DOHH2 (cell line): ENCODE data around the gene PDE7B.

Experiments
- H3F3A ChIP-seq: fragments of 200-600 bp; sonication (generic), shearing (Covaris generic); 2 replicates; pipeline ENCODE4 v1.6.0; 2016; ENCODE audit warnings: antibody characterized with exemption, mild to moderate bottlenecking; ENCODE audit not compliant: control insufficient read depth, insufficient read depth
- H3K27ac ChIP-seq: fragments of 200-600 bp; sonication (generic); 2 replicates; pipeline ENCODE4 v1.5.1; 2014; ENCODE audit warnings: low read depth, mild to moderate bottlenecking, low read length, moderate library complexity
- H3K27me3 ChIP-seq: fragments of 200-600 bp; sonication (generic); 2 replicates; pipeline ENCODE4 v1.6.1; 2014; ENCODE audit warnings: mild to moderate bottlenecking, low read length, mixed read lengths; ENCODE audit not compliant: control insufficient read depth
- H3K36me3 ChIP-seq: fragments of 200-600 bp; sonication (generic); 2 replicates; pipeline ENCODE4 v1.6.1; 2014; ENCODE audit warnings: mild to moderate bottlenecking, low read length, moderate library complexity, mixed read lengths; ENCODE audit not compliant: control insufficient read depth
- H3K4me1 ChIP-seq: fragments of 200-600 bp; sonication (generic); 2 replicates; pipeline ENCODE4 v1.6.1; 2014; ENCODE audit warnings: mild to moderate bottlenecking, low read length, mixed read lengths; ENCODE audit not compliant: control insufficient read depth
- H3K4me2 ChIP-seq: fragments of 200-600 bp; sonication (generic); 2 replicates; pipeline ENCODE4 v1.6.0; 2014; ENCODE audit warnings: mild to moderate bottlenecking, low read length, moderate library complexity
- H3K4me3 ChIP-seq: fragments of 200-600 bp; sonication (generic); 2 replicates; pipeline ENCODE4 v1.5.1; 2014; ENCODE audit warnings: mild to moderate bottlenecking, low read length, mixed read lengths
- H3K79me2 ChIP-seq: fragments of 200-600 bp; sonication (generic); 2 replicates; pipeline ENCODE4 v1.6.1; 2014; ENCODE audit warnings: mild to moderate bottlenecking, low read length, mixed read lengths; ENCODE audit not compliant: control insufficient read depth
- H3K9me2 ChIP-seq: fragments of 200-600 bp; sonication (generic); replicated peaks from 2 replicates; pipeline ENCODE4 v1.6.1; 2014; ENCODE audit warnings: mild to moderate bottlenecking, low read length, mixed read lengths; ENCODE audit not compliant: control insufficient read depth
- H3K9me3 ChIP-seq: fragments of 200-600 bp; sonication (generic); 2 replicates; pipeline ENCODE4 v1.6.1; 2014; ENCODE audit warnings: antibody characterized with exemption, low read length, mixed read lengths; ENCODE audit not compliant: control insufficient read depth, insufficient read depth
- H4K20me1 ChIP-seq: fragments of 200-600 bp; sonication (generic); 2 replicates; pipeline ENCODE4 v1.6.0; 2014; ENCODE audit warnings: low read depth, mild to moderate bottlenecking, antibody characterized with exemption, low read length, moderate library complexity; ENCODE audit not compliant: control insufficient read depth, insufficient read depth
- CTCF ChIP-seq: fragments of 200-600 bp; sonication (generic); IDR thresholded peaks from one replicate; pipeline ENCODE4 v1.5.1; 2014; ENCODE audit warnings: antibody characterized with exemption, mild to moderate bottlenecking, low read depth, low read length; ENCODE audit not compliant: poor library complexity, severe bottlenecking
- EZH2phosphoT487 ChIP-seq: fragments of 200-600 bp; sonication (generic); IDR thresholded peaks from 2 replicates; pipeline ENCODE4 v1.6.1; 2017; ENCODE audit warnings: borderline replicate concordance, mild to moderate bottlenecking, antibody characterized with exemption, low read length, moderate library complexity, mixed read lengths

Gene PDE7B

GRCh38 chr6:136093835-136094234, 242.3 kb downstream of the PDE7B start:
- no peaks in the 10 kb centered on the region for H3K79me2 ChIP-seq
- H3F3A ChIP-seq: no peaks in the 10 kb centered on the region
- H3K4me3 ChIP-seq: no peak overlapping the region
- H3K27me3 ChIP-seq: 0 out of 2 replicates have a peak, but pooled peaks cover 3% of the 10 kb centered on the region
- H4K20me1 ChIP-seq: no peaks in the 10 kb centered on the region
- no peaks in the 10 kb centered on the region for H3K4me1 ChIP-seq
- no peak overlapping the region for H3K27ac ChIP-seq
- TF ChIP-seq EZH2phosphoT487 (no peak), CTCF (no peak)
- H3K4me2 ChIP-seq: no peak overlapping the region
- H3K9me3 ChIP-seq: no peaks in the 10 kb centered on the region
- H3K9me2 ChIP-seq: no peaks in the 10 kb centered on the region
- H3K36me3 ChIP-seq: no peaks in the 10 kb centered on the region

GRCh38 chr6:136094812-136095211, 243.3 kb downstream of the PDE7B start:
- H4K20me1 ChIP-seq: no peaks in the 10 kb centered on the region
- H3K4me1 ChIP-seq: no peaks in the 10 kb centered on the region
- H3K27ac ChIP-seq: no peak overlapping the region
- no peak overlapping the region for H3K4me2 ChIP-seq
- no peaks in the 10 kb centered on the region for H3K9me2 ChIP-seq
- 0 out of 2 replicates have a peak, but pooled peaks cover 3% of the 10 kb centered on the region for H3K27me3 ChIP-seq
- no peaks in the 10 kb centered on the region for H3K36me3 ChIP-seq
- H3K4me3 ChIP-seq: no peak overlapping the region
- no peaks in the 10 kb centered on the region for H3K79me2 ChIP-seq
- TF ChIP-seq CTCF (no peak), EZH2phosphoT487 (no peak)
- no peaks in the 10 kb centered on the region for H3F3A ChIP-seq
- no peaks in the 10 kb centered on the region for H3K9me3 ChIP-seq

GRCh38 chr6:136095986-136096385, 244.5 kb downstream of the PDE7B start:
- Histone ChIP-seq H3K4me3 (no peak overlapping the region), H3K4me1 (no peaks in the 10 kb centered on the region), H3K9me3 (no peaks in the 10 kb centered on the region), H3K9me2 (no peaks in the 10 kb centered on the region), H4K20me1 (no peaks in the 10 kb centered on the region), H3K27ac (no peak overlapping the region), H3K36me3 (no peaks in the 10 kb centered on the region), H3K4me2 (no peak overlapping the region), H3K79me2 (no peaks in the 10 kb centered on the region), H3K27me3 (no peaks in the 10 kb centered on the region), H3F3A (no peaks in the 10 kb centered on the region)
- no peak for TF ChIP-seq CTCF
- no peak for TF ChIP-seq EZH2phosphoT487
